HG03565 (cell line): ENCODE results near the gene FCHSD1.

ENCODE experiments used
- ATAC-seq: cut with Tn5 transposase; IDR thresholded peaks from one replicate; pipeline ENCODE4 v1.9.1; 2021; ENCODE audit warnings: mild to moderate bottlenecking, moderate library complexity; ENCODE audit not compliant: unreplicated experiment

The FCHSD1 gene

DNA sequence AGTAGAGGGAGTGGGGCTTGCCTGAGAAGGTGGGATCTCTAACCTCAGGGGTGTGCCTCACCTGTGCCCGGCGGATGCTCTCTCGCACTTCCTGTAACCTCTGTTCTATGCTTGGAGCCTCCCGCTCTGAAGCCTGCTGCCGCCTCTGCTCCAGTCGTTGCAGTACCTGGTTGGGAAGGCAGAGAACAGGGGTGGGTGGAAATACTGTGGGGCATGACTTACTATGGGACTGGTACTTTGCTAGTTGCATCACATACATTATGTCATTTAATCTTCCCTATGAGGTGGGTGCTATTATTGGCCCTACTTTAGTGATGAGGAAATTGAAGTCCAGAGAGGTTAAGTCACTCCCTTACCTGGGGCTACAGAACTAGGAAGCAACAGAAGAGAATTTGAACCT, 5.2 kb downstream of the FCHSD1 start:
- no peak for ATAC-seq

DNA sequence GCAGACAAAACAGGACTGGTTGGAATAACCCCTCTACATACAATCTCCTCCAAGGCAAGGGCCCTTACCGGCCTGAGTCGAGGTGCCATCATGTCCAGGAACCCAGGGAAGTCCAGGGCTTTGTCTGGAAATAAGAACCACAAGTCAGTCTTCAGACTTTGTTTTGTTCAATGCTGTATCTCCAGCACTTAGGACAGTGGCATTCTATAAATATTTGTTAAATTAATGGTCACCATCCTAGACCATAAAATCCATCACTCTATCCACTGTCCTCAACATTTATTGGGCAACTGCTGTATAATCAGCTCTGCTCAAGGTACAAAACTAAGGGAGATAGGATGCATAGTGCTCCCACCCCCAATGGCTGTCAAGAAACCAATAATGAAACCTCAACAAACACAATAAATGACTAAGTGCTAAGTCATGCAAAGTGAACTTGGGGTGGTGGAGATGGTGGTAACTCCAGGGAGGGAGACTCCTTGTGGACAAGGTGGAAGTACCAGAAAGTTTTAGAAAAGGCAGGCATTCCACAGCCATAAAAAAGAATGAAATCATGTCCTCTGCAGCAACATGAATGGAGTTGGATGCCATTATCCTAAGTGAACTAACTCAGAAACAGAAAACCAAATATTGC, 9.5 kb downstream of the FCHSD1 start:
- peak; percentile 56 for ATAC-seq

DNA sequence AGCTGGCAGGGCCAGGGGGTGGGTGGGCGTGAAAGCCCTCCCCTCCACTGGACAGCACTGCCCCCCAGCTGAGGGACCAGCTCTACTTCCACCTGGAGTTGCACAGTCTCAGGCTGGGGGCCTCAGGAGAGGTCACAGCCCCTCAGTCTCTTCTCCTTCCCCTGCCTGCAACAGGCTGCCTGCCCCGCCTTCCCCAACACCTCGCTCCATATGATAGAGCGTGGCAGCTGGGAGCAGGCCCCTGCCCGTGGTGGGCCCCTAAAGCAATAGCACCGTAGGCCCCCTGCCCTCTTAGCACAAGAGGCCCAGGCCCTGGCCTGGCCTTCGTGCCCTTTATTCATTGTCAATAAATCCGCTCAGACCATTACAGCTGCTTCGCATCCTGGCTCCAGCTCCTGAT, 10.5 kb downstream of the FCHSD1 start:
- no peak for ATAC-seq

DNA sequence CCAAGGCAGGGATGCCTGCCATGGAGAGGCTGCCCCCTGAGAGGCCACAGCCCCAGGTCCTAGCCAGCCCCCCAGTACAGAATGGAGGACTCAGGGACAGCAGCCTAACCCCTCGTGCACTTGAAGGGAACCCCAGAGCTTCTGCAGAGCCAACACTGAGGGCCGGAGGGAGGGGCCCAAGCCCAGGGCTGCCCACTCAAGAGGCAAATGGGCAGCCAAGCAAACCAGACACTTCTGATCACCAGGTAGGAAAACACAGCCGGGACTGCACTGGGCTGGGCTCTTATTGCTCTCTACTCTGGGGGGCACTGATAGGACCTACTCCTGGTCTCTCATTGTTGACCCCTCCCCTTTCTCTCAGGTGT, 11.2 kb downstream of the FCHSD1 start:
- no peak for ATAC-seq

DNA sequence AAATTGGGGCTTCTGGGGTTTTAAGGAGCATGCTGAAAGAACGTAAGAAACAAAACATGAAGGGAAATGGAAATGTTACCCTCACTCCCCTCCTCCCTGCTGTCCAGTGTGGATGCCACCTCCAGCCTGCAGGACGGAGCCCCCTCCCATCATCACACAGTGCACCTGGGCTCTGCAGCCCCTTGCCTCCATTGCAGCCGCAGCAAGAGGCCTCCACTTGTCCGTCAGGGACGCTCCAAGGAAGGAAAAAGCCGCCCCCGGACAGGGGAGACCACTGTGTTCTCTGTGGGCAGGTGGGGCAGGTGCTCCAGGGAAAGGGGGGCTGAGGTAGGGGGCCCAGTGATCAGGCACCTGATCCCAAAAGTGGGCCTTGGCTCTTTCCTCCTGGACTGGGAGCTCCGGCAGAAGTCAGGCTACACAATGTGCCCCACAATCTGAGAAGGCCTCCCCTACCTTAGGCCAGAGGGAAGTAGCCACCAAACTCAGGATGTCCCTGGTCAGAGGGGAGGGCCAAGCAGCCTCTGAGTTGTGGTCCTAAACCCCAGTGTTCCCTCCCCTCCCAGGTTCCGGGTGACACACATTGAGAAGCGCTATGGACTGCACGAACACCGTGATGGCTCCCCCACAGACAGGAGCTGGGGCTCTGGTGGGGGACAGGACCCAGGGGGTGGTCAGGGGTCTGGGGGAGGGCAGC, 11.7 kb downstream of the FCHSD1 start:
- no peak for ATAC-seq

DNA sequence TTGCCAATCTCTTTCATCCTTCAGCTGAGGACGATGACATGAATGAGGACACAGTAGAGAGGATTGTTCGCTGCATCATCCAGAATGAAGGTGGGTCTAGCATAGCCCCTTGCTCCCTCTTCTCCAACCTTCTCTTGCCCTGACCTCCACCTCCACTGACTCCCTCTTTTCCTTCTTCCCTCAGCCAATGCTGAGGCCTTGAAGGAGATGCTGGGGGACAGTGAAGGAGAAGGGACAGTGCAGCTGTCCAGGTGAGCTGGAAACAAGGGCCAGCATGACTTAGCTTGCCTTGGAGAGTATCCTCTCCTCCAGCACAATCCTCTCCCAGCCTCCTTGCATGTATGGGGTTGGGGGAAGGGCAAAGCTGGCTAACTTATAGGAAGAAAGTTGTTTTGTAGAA, 12.4 kb downstream of the FCHSD1 start:
- no peak for ATAC-seq

DNA sequence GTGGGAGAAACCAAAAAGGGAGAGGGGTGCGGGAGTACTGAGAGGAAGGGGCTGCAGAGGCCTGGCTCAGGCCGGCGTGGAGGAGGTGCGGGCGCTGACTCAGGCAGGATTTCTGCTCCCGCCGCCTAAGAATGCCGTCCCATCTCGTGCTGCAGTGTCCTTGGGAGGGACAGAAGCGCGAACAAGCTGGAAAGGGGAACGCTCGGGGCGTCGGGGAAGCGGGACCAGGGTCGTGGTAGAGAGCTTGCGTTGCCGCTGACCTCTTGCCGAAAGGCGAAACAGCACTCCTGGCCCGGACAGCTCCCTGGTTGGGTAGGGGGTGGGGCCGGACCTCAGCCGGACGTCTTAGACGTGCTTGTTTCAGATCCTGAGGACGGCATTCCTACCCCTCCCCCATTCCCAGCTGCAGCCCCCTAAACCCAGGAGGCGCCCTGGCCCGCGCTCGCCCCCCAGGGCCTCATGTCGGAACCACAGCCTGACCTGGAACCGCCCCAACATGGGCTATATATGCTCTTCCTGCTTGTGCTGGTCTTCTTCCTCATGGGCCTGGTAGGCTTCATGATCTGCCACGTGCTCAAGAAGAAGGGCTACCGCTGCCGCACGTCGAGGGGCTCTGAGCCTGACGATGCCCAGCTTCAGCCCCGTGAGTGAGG, 13.3 kb downstream of the FCHSD1 start:
- peak; percentile 27 for ATAC-seq

DNA sequence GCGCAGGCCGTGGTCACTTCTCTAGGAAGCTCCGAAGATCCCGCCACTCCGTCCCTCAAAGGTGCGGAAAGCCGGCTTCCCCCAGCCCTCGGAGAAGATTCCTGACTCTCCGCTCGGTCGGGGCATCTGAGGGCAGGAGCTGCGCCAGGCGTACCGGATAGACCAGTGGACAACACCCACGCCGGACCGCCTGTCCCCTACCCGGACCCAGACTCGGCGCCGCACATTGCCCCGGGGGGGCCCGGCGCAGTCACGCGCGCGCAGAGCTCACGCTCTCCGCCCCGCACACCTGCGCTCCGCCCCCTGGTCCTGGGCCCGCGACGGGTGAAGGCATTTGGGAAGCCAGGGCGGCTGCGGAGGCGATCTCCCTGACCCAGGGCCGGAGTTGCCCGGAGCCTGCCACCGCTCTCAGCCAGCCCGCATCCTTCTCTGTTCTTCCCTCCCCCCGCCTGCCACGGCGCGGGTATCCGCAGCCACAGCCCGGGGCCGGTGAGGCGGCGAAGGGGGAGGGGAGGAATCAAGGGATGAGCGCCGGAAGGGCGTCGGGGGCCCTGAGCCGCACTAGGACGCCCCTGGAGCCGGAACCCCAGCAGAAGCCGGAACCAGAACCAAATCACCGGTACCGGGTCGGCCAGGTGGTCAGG, 14.0 kb downstream of the FCHSD1 start:
- no peak for ATAC-seq

DNA sequence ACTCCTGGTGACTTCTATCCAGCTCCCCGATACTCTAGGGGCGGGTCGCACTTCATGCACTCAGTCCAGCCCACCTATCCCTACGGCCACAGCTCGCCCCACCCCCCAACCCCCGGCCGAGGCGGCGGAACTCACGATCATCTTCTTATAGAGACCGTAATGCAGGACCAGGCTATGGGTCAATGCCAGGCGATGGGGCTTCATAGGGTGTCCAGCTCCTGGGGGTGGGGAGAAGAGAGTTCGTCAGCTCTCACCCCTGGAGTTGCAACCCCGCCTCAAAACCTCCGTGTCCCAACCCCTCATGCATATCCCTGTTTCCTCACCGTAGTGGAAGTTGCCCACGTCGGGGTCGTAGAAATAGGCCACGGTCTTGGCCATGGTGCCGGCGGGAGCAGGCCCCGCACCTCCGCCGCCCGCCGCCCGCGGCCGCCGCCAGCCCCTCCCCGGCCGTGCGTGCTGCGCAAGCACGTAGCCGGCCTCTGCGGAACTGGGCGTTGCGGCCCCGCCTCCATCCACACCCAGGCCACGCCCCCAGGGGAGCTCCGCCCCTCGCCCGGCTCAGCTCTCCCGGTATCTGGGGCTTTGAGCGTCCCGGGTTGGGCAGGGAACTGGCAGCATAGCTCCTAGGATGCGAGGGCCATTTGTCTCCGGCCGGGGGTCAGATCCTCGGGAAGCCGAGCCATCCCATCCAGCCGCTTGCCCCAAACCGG, 14.7 kb downstream of the FCHSD1 start, which contains the start of the genes HDAC3 and RELL2:
TSS of gene HDAC3 (minus strand) at position 437 of the 710 bp plus-strand sequence. CDS start at position 378, 59 bp downstream.
TSS of gene RELL2 (plus strand) at position 585 of the 710 bp plus-strand sequence. CDS start 1,229 bp downstream, outside the sequence.
- ATAC-seq: peak; percentile 60

DNA sequence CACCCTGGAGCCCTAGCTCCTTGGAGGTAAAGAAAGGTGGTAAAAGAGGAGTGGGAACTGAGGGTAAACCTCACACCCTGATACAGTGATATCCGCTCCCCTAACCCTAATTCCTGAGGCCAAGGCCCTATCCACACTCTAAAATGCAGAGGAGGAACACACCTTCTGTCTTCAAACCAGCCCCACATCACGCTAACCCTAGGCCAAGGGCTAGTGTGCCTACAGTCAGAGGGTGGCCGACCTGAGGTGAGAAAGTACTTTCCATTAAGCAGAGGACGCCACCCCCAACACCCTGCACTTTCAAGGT, 15.2 kb downstream of the FCHSD1 start:
- ATAC-seq: no peak

DNA sequence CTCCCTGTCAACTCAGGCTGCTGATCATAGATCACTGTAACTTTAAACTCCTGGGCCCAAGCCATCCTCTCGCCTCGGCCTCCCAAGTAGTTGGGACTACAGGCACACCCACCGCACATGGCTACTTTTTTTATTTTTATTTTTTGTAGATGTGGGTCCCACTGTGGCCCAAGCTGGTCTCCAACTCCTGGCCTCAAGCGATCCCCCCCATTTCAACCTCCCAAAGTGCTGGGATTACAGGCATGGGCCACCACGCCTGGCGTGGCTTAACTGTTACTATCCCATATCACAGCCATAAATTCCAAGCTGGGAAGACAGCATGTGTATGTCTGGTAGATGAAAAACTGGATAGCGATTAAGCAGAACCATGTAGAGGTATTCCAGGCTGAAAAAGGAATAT, 15.6 kb downstream of the FCHSD1 start:
- ATAC-seq: no peak

DNA sequence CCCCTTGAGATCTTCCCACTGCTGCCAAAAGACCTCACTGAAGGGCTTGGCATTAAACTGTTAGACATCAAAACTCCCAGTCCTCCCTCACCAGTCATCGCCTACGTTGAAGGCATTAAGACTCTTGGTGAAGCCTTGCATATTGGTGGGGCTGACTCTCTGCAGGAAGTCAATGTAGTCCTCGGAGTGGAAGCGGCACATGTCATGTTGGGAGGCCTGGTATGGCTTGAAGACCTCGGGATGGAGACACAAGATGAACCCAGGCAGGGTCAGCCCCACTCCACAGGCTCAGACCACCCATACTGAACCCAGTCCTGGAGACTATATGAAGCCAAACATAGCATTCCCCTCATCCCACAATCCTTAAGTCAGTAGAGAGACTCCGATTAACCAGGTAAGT, 16.5 kb downstream of the FCHSD1 start:
- no peak for ATAC-seq

DNA sequence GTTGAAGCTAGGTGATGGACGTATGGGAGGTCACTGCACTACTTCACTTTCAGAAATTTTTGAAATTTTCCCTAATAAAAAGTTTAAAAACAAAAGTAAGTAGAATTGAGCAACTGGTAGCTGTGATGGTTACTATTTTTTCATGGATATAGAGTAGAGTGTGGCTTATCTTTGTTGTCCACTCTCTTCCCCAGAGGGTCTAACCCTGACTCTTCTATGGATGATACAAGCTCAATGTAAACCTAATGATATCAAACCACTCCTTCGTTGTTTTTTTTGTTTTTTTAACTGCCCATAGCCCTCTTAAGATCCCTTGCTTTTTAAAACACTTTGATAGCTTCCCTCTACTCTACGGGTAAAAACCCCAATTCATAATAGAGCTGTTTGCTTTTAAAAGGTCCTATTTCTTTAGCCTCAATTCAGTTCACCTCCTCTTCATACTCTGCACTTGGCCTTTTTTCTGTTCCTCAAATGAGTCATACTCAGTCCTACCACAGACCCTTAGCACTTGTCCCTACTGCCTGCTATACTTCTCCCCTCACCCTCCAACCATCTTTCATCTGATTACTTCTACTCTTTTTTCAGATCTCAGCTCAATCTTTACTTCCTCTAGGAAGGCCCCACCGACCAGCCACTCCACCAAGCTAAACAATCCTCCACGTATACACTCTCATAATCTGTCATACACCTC, 17.2 kb downstream of the FCHSD1 start:
- peak; percentile 81 for ATAC-seq

DNA sequence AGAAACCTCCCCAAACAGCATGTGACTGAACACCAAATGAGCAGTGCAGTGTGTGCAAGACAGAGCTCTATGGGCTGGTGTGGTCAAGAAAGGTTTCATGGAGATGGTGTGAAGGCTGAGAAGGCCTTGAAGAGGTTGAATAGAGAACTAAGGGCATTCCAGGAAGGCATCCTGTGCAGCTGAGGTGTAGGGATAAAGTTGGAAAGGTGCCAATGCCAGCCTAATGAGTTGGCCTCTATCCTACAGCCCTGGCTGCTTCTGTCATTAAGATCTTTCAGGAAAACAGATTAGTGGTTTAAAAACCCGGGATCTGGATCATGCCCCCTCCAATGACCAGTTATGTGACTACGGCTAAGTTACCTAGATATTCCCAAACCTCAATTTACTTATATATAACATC, 18.6 kb downstream of the FCHSD1 start:
- no peak for ATAC-seq

DNA sequence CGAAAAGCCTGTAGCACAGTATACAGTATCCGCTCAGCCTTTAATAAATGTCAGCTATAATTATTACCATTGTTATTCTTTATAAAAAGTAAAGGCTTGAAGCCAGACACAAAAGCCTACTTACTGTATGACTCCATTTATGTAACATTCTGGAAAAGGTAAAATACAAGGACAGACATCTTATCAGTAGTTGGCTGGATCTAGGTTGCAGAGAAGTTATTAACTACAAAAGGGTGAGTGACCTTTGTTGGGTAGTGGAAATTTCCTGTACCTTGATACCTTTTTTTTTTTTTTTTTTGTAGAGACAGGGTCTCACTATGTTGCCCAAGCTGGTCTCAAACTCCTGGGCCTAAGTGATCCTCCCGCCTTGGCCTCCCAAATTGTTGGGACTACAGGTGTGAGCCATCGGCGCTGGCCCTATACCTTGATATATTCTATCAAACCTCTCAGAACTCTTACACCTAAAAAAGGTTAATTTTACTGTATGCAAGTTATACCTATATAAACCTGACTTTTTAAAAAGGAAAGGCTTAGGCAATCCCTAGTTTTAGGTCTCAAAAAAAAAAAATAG, 20.6 kb downstream of the FCHSD1 start:
- ATAC-seq: no peak

DNA sequence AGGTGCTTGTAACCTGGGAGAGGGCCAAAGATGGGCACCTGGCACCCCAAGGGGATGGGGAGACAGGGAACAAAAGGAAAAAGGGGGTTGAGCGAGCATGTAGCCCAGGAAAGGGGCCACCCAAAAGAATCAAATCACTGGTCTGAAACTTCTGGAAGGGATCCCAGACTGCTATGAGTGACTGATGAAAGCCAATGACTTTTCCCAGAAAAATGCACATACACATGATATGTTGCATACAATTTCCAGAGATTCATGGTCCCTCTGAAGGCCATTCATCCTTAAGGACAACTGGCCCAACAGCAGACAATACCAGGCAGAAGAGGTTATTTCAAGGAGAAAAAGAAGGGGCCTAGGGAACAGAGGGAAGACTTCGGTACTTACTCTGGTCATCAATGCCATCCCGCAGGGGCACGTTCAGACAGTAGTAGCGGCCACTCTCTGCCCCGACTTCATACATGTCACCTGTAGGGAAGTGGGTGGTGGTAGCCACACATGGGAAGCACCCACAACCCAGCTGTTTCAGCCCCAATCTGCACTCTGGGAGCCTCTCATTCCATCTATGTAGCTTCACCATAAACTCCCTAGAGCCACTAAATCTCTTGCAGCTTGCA, 22.9 kb downstream of the FCHSD1 start:
- no peak for ATAC-seq

DNA sequence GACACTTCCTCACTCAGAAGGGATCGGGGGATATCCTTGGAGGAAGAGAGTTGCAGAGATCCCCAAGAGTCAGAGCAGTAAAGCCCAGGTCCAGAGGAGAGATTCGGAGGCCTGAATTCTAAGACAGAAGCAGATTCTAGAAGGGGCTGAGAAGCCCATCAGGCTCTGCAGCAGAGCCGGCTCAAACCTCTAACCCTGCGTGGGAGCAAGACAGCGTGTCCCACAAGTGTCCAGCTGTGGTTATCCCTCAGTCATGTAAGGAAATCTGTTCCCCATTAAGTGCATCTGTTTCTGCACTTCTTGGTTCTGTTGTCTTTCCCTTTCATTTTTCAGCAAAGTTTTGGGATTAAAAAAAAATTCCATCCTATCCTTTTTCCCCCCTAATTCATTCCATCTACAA, 27.6 kb downstream of the FCHSD1 start:
- no peak for ATAC-seq

DNA sequence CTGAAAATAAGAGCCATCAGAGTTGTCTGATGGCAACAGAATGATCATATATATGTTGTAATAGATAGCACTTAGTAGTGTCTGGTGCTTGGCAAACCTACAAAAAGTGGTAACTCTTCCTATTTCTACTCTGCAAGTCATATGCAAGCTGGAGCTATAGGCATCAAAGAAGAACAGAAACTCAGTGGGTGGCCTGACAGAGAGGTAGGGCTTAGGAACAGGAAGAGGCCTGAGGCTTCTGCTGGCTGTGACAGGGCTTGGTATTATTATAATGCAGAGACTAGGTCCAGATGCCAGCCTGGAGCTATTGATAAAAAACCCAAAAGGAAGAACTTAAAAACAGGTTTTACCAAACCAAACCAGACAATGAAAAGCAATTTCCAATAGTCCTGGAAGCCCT, 28.0 kb downstream of the FCHSD1 start:
- peak; percentile 61 for ATAC-seq

DNA sequence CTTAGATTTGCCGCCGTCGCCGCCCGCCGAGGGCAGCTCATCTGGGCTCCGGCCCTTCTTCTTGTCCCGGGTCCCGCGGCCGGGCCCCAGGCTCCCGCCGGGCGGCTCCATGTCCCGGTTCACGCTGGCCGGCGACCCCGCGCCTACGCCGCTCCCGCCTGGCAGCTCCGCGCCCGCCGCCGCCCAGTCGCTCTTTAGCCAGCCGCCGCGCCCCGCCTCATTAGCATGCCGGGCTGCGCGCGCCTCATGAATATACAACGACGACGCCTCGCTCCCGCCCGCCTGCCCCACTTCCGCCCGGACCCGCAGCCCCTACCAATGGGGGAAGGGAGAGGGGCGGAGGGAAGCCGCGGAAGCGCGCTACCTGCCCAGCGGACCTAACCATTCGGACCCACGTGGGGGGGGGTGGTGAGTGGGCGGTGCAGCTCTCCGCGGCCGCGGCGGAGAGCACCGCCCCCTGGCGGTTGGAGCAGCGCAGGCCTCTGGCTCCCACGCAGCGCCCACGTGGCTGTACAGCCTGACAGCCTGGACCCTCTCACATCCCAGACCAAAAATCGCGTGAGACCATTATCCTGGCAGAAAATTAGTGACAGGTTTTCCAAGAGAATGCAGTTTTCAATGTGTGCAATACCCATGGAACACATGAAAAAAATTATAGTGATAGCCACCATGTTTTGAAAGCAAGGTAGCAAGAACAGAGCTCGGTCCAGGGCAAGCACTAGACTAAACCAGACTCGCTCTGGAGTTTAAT, 32.2 kb downstream of the FCHSD1 start, which contains the start of gene DIAPH1:
TSS of gene DIAPH1 (minus strand) at position 197 of the 751 bp plus-strand sequence. CDS start at position 111, 86 bp downstream.
- ATAC-seq: peak; percentile 58
